Astrocyte (in vitro differentiated cells and primary cell): ENCODE results near the gene NMU. TPM values are rescaled to one million over a fixed set of nuclear protein-coding genes. Genes with fewer than 3 reads are reported as not detected.

Experiments
- DNase-seq: peaks from one replicate; pipeline ENCODE4 v3.0.0-alpha.2; 2010; ENCODE audit warnings: low read depth
- FAIRE-seq: peaks from 2 replicates; lab custom pipeline; 2011; peaks lifted over from hg19 to GRCh38; lab: Jason Lieb, UNC
- H2AFZ ChIP-seq: 2 replicates; pipeline ENCODE4 v1.6.0; 2012; ENCODE audit warnings: low read depth, low read length, inconsistent platforms
- H3K27ac ChIP-seq: 2 replicates; pipeline ENCODE4 v1.5.1; 2011; ENCODE audit warnings: low read depth, low read length, inconsistent platforms
- H3K27me3 ChIP-seq: 2 replicates; pipeline ENCODE4 v1.6.0; 2011; ENCODE audit warnings: low read length, inconsistent platforms; ENCODE audit not compliant: insufficient read depth
- H3K36me3 ChIP-seq: 2 replicates; pipeline ENCODE4 v1.5.1; 2011; ENCODE audit warnings: low read length, inconsistent platforms; ENCODE audit not compliant: insufficient read depth
- H3K4me1 ChIP-seq: 2 replicates; pipeline ENCODE4 v1.5.1; 2011; ENCODE audit warnings: low read length, inconsistent platforms; ENCODE audit not compliant: insufficient read depth
- H3K4me2 ChIP-seq: 2 replicates; pipeline ENCODE4 v1.6.0; 2012; ENCODE audit warnings: low read length, inconsistent platforms
- H3K4me3 ChIP-seq: 2 replicates; pipeline ENCODE4 v1.5.1; 2011; ENCODE audit warnings: low read depth, mild to moderate bottlenecking, low read length, inconsistent platforms; ENCODE audit not compliant: insufficient read depth
- H3K79me2 ChIP-seq: 2 replicates; pipeline ENCODE4 v1.6.0; 2012; ENCODE audit warnings: mild to moderate bottlenecking, low read length, inconsistent platforms; ENCODE audit not compliant: insufficient read depth
- H3K9ac ChIP-seq: 2 replicates; pipeline ENCODE4 v1.6.0; 2012; ENCODE audit warnings: mild to moderate bottlenecking, low read length, inconsistent platforms
- H3K9me3 ChIP-seq: 2 replicates; pipeline ENCODE4 v1.5.1; 2012; ENCODE audit warnings: low read depth, mild to moderate bottlenecking, low read length, inconsistent platforms; ENCODE audit not compliant: insufficient read depth
- H4K20me1 ChIP-seq: 2 replicates; pipeline ENCODE4 v1.6.0; 2012; ENCODE audit warnings: low read length, inconsistent platforms; ENCODE audit not compliant: insufficient read depth
- H3K27ac Mint-ChIP-seq: one replicate; pipeline ENCODE4 v1.8.0; 2021; ENCODE audit warnings: mild to moderate bottlenecking, mixed read lengths; ENCODE audit not compliant: unreplicated experiment
- H3K27me3 Mint-ChIP-seq: one replicate; pipeline ENCODE4 v1.8.0; 2021; ENCODE audit warnings: low read depth, mixed read lengths; ENCODE audit not compliant: unreplicated experiment
- H3K36me3 Mint-ChIP-seq: one replicate; pipeline ENCODE4 v1.8.0; 2021; ENCODE audit warnings: low read depth, mixed read lengths; ENCODE audit not compliant: unreplicated experiment
- H3K4me1 Mint-ChIP-seq: one replicate; pipeline ENCODE4 v1.8.0; 2021; ENCODE audit warnings: low read depth, mixed read lengths; ENCODE audit not compliant: unreplicated experiment
- H3K4me3 Mint-ChIP-seq: one replicate; pipeline ENCODE4 v1.8.0; 2021; ENCODE audit warnings: mild to moderate bottlenecking, moderate library complexity, mixed read lengths; ENCODE audit not compliant: unreplicated experiment
- H3K9me3 Mint-ChIP-seq: one replicate; pipeline ENCODE4 v1.8.0; 2021; ENCODE audit warnings: mild to moderate bottlenecking, mixed read lengths; ENCODE audit not compliant: unreplicated experiment
- CTCF ChIP-seq: IDR thresholded peaks from 2 replicates; pipeline ENCODE4 v1.5.1; 2011; ENCODE audit warnings: low read depth, mild to moderate bottlenecking, inconsistent platforms, low read length, moderate library complexity; ENCODE audit not compliant: insufficient read depth
- EZH2 ChIP-seq: IDR thresholded peaks from 2 replicates; pipeline ENCODE4 v1.6.1; 2012; ENCODE audit warnings: mild to moderate bottlenecking, low read length, inconsistent platforms; ENCODE audit not compliant: insufficient read depth
- total RNA-seq: library from RNA; stranded (reverse); gene quantifications from 2 replicates; pipeline ENCODE4 v1.2.1, GENCODE V29; 2021

NMU gene
- total RNA-seq, 1 donor from 2014 or later: 0.61 TPM

- Histone ChIP-seq H3K27me3 (no peaks in the 10 kb centered on the region), H3K36me3 (no peaks in the 10 kb centered on the region), H3K79me2 (no peaks in the 10 kb centered on the region), H3K4me2 (no peak overlapping the region), H3K27ac (no peak overlapping the region), H4K20me1 (no peaks in the 10 kb centered on the region), H3K9ac (no peak overlapping the region), H3K4me1 (no peaks in the 10 kb centered on the region), H3K9me3 (peaks cover 5% of the 10 kb centered on the region), H2AFZ (no peak overlapping the region), H3K4me3 (no peak overlapping the region)
- DNase-seq (no peak), FAIRE-seq (no peak)
- TF ChIP-seq EZH2 (no peak), CTCF (no peak)
- Mint-ChIP-seq H3K4me3 (no peak overlapping the region), H3K4me1 (no peaks in the 10 kb centered on the region), H3K27ac (no peak overlapping the region), H3K27me3 (no peaks in the 10 kb centered on the region), H3K9me3 (peaks cover 22% of the 10 kb centered on the region), H3K36me3 (peaks cover 2% of the 10 kb centered on the region)
These were observed 57.6 kb downstream of the NMU start for GRCh38 chr4:55578341-55579010.

GRCh38 chr4:55575513-55575912 is 60.6 kb downstream of the NMU start:
- H3K27ac ChIP-seq: no peak overlapping the region
- H3K4me2 ChIP-seq: no peak overlapping the region
- no peak overlapping the region for H2AFZ ChIP-seq
- FAIRE-seq: no peak
- H3K9ac ChIP-seq: no peak overlapping the region
- Mint-ChIP-seq H3K9me3 (peaks cover 17% of the 10 kb centered on the region), H3K36me3 (peaks cover 2% of the 10 kb centered on the region), H3K4me1 (no peaks in the 10 kb centered on the region), H3K27me3 (no peaks in the 10 kb centered on the region), H3K4me3 (no peak overlapping the region), H3K27ac (no peak overlapping the region)
- no peaks in the 10 kb centered on the region for H4K20me1 ChIP-seq
- no peaks in the 10 kb centered on the region for H3K36me3 ChIP-seq
- H3K9me3 ChIP-seq: peaks cover 5% of the 10 kb centered on the region
- H3K27me3 ChIP-seq: no peaks in the 10 kb centered on the region
- no peak for DNase-seq
- no peaks in the 10 kb centered on the region for H3K4me1 ChIP-seq
- no peak overlapping the region for H3K4me3 ChIP-seq
- TF ChIP-seq EZH2 (no peak), CTCF (no peak)
- H3K79me2 ChIP-seq: no peaks in the 10 kb centered on the region

GRCh38 chr4:55574252-55574651 is 61.8 kb downstream of the NMU start:
- Histone ChIP-seq H4K20me1 (no peaks in the 10 kb centered on the region), H3K79me2 (no peaks in the 10 kb centered on the region), H3K4me3 (no peak overlapping the region), H3K36me3 (no peaks in the 10 kb centered on the region), H3K27me3 (no peaks in the 10 kb centered on the region), H3K4me1 (no peaks in the 10 kb centered on the region), H3K9me3 (peaks cover 5% of the 10 kb centered on the region), H3K4me2 (no peak overlapping the region), H3K9ac (no peak overlapping the region), H2AFZ (no peak overlapping the region), H3K27ac (no peak overlapping the region)
- no peak overlapping the region for H3K4me3 Mint-ChIP-seq
- no peaks in the 10 kb centered on the region for H3K4me1 Mint-ChIP-seq
- no peak overlapping the region for H3K27ac Mint-ChIP-seq
- TF ChIP-seq CTCF (no peak), EZH2 (no peak)
- DNase-seq (no peak), FAIRE-seq (no peak)
- H3K27me3 Mint-ChIP-seq: no peaks in the 10 kb centered on the region
- H3K9me3 Mint-ChIP-seq: peaks cover 17% of the 10 kb centered on the region
- H3K36me3 Mint-ChIP-seq: peaks cover 2% of the 10 kb centered on the region
